Measurements from ENCODE around the gene ERMARD.

ERMARD gene

DNA sequence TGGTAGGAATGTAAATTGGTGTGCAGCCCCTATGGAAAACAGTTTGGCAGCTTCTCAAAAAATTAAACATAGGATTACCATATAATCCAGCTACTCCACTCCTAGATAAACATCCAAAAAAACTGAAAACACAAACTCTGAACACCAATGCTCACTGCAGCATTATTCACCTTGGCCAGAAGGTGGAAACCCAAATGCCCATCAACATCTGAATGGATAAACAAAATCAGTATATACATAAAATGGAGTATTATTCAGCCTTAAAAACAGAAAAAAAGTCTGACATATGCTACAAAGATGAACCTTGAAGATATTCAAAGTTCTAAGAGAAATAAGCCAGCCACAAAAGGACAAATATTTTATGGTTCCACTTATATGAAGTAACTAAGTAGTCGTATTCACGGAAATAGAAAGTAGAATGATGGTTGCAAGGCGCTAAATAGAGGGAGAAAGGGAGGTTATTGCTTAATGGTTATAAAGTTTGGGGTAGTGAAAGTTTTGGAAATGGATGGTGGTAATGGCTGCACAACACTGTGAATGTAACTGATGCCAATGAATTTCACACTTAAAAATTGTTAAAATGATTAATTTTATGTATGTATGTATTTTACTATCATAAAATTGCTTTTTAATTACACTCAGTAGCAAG is 31.1 kb upstream of the ERMARD start:
- Histone ChIP-seq H3K4me3 (ENCODE audit: low read length) (no peak overlapping the region), H3K27me3 (ENCODE audit: control insufficient read depth, insufficient read depth, low read length) (no peaks in the 10 kb centered on the region), H3K9me3 (ENCODE audit: control insufficient read depth, insufficient read depth, low read length) (no peaks in the 10 kb centered on the region), H3K27ac (ENCODE audit: low read length) (no peak overlapping the region), H3K4me1 (ENCODE audit: control insufficient read depth, insufficient read depth, low read length) (no peaks in the 10 kb centered on the region), H3K36me3 (ENCODE audit: control insufficient read depth, insufficient read depth, low read length) (0 out of 2 replicates have a peak, but pooled peaks cover 2% of the 10 kb centered on the region)
- 100% methylated on average over 1 of the region's 3 CpGs for WGBS (ENCODE audit: insufficient coverage, insufficient read length)
- DNase-seq (ENCODE audit: low read depth, low spot score), result no peak

DNA sequence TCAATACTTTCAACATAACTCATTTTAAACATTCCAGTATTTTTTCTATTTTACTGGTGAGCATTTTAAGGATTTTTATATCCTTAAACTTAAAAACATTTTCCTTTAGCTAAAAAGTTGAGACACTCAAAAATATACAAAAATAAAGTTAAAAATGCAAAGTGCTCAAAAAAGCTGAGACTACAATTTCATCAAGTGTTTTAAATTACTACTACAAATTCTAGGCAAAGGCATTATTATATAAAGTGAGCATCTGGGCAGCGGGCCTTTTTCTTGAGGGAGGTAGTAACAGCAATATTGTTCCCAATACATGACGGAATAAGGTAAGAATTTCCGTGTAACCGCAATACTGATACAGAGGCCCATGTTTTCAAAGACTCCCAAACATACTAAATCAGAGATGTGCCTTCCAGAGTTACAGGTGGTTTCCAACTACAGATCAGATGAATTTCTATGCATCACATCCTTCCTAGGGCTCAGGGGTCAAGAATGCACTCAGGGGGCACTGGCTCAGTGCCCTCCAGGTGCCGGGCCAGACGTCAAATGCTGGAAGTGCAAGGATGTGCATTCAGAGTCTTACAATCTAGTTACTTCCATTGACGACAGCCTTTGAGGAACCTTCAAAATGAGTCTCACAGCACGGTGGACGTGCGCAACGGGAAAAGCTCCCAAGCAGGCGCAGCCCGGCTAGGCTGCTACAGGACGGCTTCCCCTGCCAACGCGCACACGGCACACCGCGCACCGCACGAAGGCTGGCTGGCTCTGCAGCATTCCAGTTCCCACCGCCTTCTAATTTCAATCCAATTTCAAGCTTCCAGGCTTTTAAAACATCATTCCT is 28.8 kb upstream of the ERMARD start:
- no peaks in the 10 kb centered on the region; the same call in 1 of the 2 replicates for H3K4me1 ChIP-seq (ENCODE audit: control insufficient read depth, insufficient read depth, low read length)

GRCh38 chr6:169723200-169723909 is 28.1 kb upstream of the ERMARD start:
- no peaks in the 10 kb centered on the region; the same call in 1 of the 2 replicates for H3K4me1 ChIP-seq (ENCODE audit: control insufficient read depth, insufficient read depth, low read length)
- no peaks in the 10 kb centered on the region for H3K9me3 ChIP-seq (ENCODE audit: control insufficient read depth, insufficient read depth, low read length)
- no CpG with 5 or more reads among the region's 70 CpGs for WGBS (ENCODE audit: insufficient coverage, insufficient read length)
- DNase-seq (ENCODE audit: low read depth, low spot score), result no peak
- peak overlapping the region; percentile 76; the same call in 1 of the 2 replicates for H3K4me3 ChIP-seq (ENCODE audit: low read length)
- no peaks in the 10 kb centered on the region for H3K27me3 ChIP-seq (ENCODE audit: control insufficient read depth, insufficient read depth, low read length)
- no peaks in the 10 kb centered on the region for H3K36me3 ChIP-seq (ENCODE audit: control insufficient read depth, insufficient read depth, low read length)
- H3K27ac ChIP-seq (ENCODE audit: low read length), result no peak overlapping the region

More for the DNA sequence above, 28.8 kb upstream of the ERMARD start:
- Histone ChIP-seq H3K36me3 (ENCODE audit: control insufficient read depth, insufficient read depth, low read length) (no peaks in the 10 kb centered on the region), H3K9me3 (ENCODE audit: control insufficient read depth, insufficient read depth, low read length) (no peaks in the 10 kb centered on the region), H3K4me3 (ENCODE audit: low read length) (peak overlapping the region; percentile 76; the same call in 1 of the 2 replicates), H3K27ac (ENCODE audit: low read length) (no peak overlapping the region), H3K27me3 (ENCODE audit: control insufficient read depth, insufficient read depth, low read length) (no peaks in the 10 kb centered on the region)
- no peak for DNase-seq (ENCODE audit: low read depth, low spot score)
- WGBS (ENCODE audit: insufficient coverage, insufficient read length), result no CpG with 5 or more reads among the region's 22 CpGs

DNA sequence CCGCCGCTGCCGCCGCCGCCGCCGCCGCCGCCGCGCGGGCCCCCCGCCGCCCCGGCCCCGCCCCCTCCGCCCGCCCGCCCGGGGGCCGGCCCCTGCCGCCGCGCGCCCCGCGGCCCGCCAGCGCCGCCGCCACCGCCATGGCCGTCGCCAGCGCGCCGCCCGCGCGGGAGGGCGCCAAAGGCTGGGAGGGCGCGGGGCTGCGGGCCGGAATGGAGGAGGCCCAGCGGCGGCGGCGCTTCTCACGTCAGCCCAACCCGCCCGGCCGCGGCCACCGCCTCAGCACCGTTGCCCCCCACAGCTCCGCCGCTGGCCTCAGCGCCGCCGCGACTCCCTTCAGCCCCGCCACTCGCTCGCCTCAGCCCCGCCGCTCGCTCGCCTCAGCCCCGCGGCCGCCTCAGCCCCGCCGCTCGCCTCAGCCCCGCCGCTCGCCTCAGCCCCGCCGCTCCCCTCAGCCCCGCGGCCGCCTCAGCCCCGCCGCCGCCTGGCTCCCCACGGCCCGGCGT is 27.4 kb upstream of the ERMARD start:
- no peak for DNase-seq (ENCODE audit: low read depth, low spot score)
- WGBS (ENCODE audit: insufficient coverage, insufficient read length), result no CpG with 5 or more reads among the region's 89 CpGs
- Histone ChIP-seq H3K9me3 (ENCODE audit: control insufficient read depth, insufficient read depth, low read length) (no peaks in the 10 kb centered on the region), H3K36me3 (ENCODE audit: control insufficient read depth, insufficient read depth, low read length) (no peaks in the 10 kb centered on the region), H3K4me1 (ENCODE audit: control insufficient read depth, insufficient read depth, low read length) (no peaks in the 10 kb centered on the region; the same call in 1 of the 2 replicates), H3K27ac (ENCODE audit: low read length) (no peak overlapping the region), H3K4me3 (ENCODE audit: low read length) (peak overlapping the region; percentile 59; the same call in 1 of the 2 replicates), H3K27me3 (ENCODE audit: control insufficient read depth, insufficient read depth, low read length) (no peaks in the 10 kb centered on the region)

DNA sequence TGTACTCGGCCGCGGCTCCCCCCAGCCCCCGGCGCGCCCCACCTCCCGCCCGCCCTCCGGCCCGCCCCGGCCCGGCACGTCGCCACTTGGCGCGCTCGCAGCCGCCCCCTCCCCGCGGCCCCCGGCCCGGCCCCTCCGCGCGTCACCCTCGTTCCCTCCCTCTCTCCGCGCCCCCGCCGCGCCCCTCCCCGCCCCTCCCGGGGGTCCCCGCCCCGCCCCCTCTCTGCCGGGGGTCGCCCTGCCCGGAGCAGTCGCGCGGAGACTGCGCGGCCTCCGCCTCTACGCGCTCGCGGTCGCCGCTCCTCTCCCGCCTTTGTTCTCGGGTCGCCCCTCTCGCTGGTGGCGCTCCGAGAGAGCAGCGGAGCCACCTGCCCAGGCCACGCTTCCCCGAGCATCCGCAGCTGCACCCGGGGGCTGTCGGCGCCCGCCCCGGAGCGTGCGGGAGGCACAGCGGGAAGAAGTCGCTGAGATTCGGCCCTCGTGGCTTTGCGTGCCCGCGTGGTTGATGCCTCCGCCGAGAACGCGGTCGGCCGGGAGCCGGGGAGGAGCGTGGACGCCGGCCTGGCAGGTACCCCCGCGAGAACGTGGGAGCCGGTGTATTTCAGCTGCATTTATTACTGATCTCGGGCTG is 26.8 kb upstream of the ERMARD start, which contains the start of gene PHF10:
TSS of gene PHF10 (minus strand) at position 7 of the 631 bp plus-strand sequence. CDS start 569 bp downstream, outside the sequence.
- Histone ChIP-seq H3K27ac (ENCODE audit: low read length) (no peak within 1 kb of the TSS), H3K9me3 (ENCODE audit: control insufficient read depth, insufficient read depth, low read length) (no peaks in the 10 kb centered on the region), H3K36me3 (ENCODE audit: control insufficient read depth, insufficient read depth, low read length) (no peaks in the 10 kb centered on the region), H3K4me3 (ENCODE audit: low read length) (peak within 1 kb of the TSS; percentile 76), H3K27me3 (ENCODE audit: control insufficient read depth, insufficient read depth, low read length) (no peaks in the 10 kb centered on the region), H3K4me1 (ENCODE audit: control insufficient read depth, insufficient read depth, low read length) (no peaks in the 10 kb centered on the region; the same call in 1 of the 2 replicates)
- no CpG with 5 or more reads among the region's 89 CpGs for WGBS (ENCODE audit: insufficient coverage, insufficient read length)
- no peak for DNase-seq (ENCODE audit: low read depth, low spot score)

GRCh38 chr6:169725125-169726048 is 26.0 kb upstream of the ERMARD start:
- H3K36me3 ChIP-seq (ENCODE audit: control insufficient read depth, insufficient read depth, low read length), result no peaks in the 10 kb centered on the region
- H3K27me3 ChIP-seq (ENCODE audit: control insufficient read depth, insufficient read depth, low read length), result no peaks in the 10 kb centered on the region
- H3K27ac ChIP-seq (ENCODE audit: low read length), result no peak overlapping the region
- 100% methylated on average over 2 of the region's 29 CpGs for WGBS (ENCODE audit: insufficient coverage, insufficient read length)
- no peaks in the 10 kb centered on the region; the same call in 1 of the 2 replicates for H3K4me1 ChIP-seq (ENCODE audit: control insufficient read depth, insufficient read depth, low read length)
- peak overlapping the region; percentile 59; the same call in 1 of the 2 replicates for H3K4me3 ChIP-seq (ENCODE audit: low read length)
- no peak for DNase-seq (ENCODE audit: low read depth, low spot score)
- no peaks in the 10 kb centered on the region for H3K9me3 ChIP-seq (ENCODE audit: control insufficient read depth, insufficient read depth, low read length)

- WGBS (ENCODE audit: insufficient coverage, insufficient read length), result no CpG with 5 or more reads among the region's 1 CpG
- H3K27ac ChIP-seq (ENCODE audit: low read length), result no peak overlapping the region
Measured at GRCh38 chr6:169726049-169726400, 25.4 kb upstream of the ERMARD start.

GRCh38 chr6:169726963-169727362 is 24.5 kb upstream of the ERMARD start:
- no peak overlapping the region for H3K4me3 ChIP-seq (ENCODE audit: low read length)
- H3K27ac ChIP-seq (ENCODE audit: low read length), result no peak overlapping the region
- no peak for DNase-seq (ENCODE audit: low read depth, low spot score)
- no peaks in the 10 kb centered on the region for H3K27me3 ChIP-seq (ENCODE audit: control insufficient read depth, insufficient read depth, low read length)
- H3K4me1 ChIP-seq (ENCODE audit: control insufficient read depth, insufficient read depth, low read length), result no peaks in the 10 kb centered on the region; the same call in 1 of the 2 replicates
- no peaks in the 10 kb centered on the region for H3K36me3 ChIP-seq (ENCODE audit: control insufficient read depth, insufficient read depth, low read length)
- no peaks in the 10 kb centered on the region for H3K9me3 ChIP-seq (ENCODE audit: control insufficient read depth, insufficient read depth, low read length)

More at GRCh38 chr6:169726049-169726400, 25.4 kb upstream of the ERMARD start:
- Histone ChIP-seq H3K36me3 (ENCODE audit: control insufficient read depth, insufficient read depth, low read length) (no peaks in the 10 kb centered on the region), H3K27me3 (ENCODE audit: control insufficient read depth, insufficient read depth, low read length) (no peaks in the 10 kb centered on the region), H3K4me1 (ENCODE audit: control insufficient read depth, insufficient read depth, low read length) (no peaks in the 10 kb centered on the region; the same call in 1 of the 2 replicates), H3K4me3 (ENCODE audit: low read length) (no peak overlapping the region), H3K9me3 (ENCODE audit: control insufficient read depth, insufficient read depth, low read length) (no peaks in the 10 kb centered on the region)
- no peak for DNase-seq (ENCODE audit: low read depth, low spot score)

DNA sequence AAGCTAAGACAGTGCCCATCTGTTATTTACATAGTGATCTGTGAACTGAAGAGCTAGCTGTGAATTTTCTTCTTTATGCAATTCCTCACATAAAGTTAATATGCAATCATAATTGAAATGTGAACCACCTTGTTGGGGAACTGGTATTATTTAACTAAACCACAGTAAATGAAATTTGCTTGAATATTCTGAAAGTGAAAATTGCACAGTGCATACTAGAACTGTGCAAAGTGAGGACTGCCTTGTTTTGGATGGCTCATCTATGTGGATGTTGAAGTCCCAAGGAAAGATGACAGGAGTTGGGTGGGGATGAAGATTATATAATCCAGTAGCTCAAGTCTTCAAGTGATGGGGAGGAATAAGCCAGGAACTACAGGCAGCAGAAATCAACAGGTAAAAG is 21.5 kb upstream of the ERMARD start:
- no peak overlapping the region for H3K27ac ChIP-seq (ENCODE audit: low read length)
- H3K4me3 ChIP-seq (ENCODE audit: low read length), result no peak overlapping the region
- no peaks in the 10 kb centered on the region for H3K36me3 ChIP-seq (ENCODE audit: control insufficient read depth, insufficient read depth, low read length)
- no peaks in the 10 kb centered on the region; the same call in 1 of the 2 replicates for H3K4me1 ChIP-seq (ENCODE audit: control insufficient read depth, insufficient read depth, low read length)
- H3K9me3 ChIP-seq (ENCODE audit: control insufficient read depth, insufficient read depth, low read length), result no peaks in the 10 kb centered on the region
- no peaks in the 10 kb centered on the region for H3K27me3 ChIP-seq (ENCODE audit: control insufficient read depth, insufficient read depth, low read length)
- no peak for DNase-seq (ENCODE audit: low read depth, low spot score)
